22Rv1 (cell line): ENCODE results near the gene TTBK1.

ENCODE experiments used
- H3K27ac ChIP-seq: fragments of 450-650 bp; 2 replicates; pipeline ENCODE4 v1.5.1; 2017
- CTCF ChIP-seq: fragments of 450-650 bp; IDR thresholded peaks from 2 replicates; pipeline ENCODE4 v1.5.1; 2017; ENCODE audit warnings: mild to moderate bottlenecking
- ZFX ChIP-seq: fragments of 450-650 bp; IDR thresholded peaks from 2 replicates; pipeline ENCODE4 v1.6.1; 2017; ENCODE audit warnings: antibody characterized with exemption, borderline replicate concordance

The TTBK1 gene

GRCh38 chr6:43286456-43286979, 43.2 kb downstream of the TTBK1 start:
- H3K27ac ChIP-seq = no peak overlapping the region
- no peak for TF ChIP-seq CTCF
- no peak for TF ChIP-seq ZFX

GRCh38 chr6:43286980-43287716, 43.9 kb downstream of the TTBK1 start:
- TF ChIP-seq ZFX (no peak), CTCF (no peak)
- H3K27ac ChIP-seq = no peak overlapping the region

GRCh38 chr6:43287717-43288679, 44.7 kb downstream of the TTBK1 start:
- TF ChIP-seq CTCF (no peak), ZFX (no peak)

GRCh38 chr6:43290339-43290904, 47.1 kb downstream of the TTBK1 start:
- no peak for TF ChIP-seq CTCF
- no peak for TF ChIP-seq ZFX
- H3K27ac ChIP-seq = no peak overlapping the region

More at GRCh38 chr6:43287717-43288679, 44.7 kb downstream of the TTBK1 start:
- no peak overlapping the region for H3K27ac ChIP-seq

- H3K27ac ChIP-seq = no peak overlapping the region
- TF ChIP-seq CTCF (no peak), ZFX (no peak)
Measured at GRCh38 chr6:43290905-43291355, 47.6 kb downstream of the TTBK1 start.

GRCh38 chr6:43291708-43292107, 48.4 kb downstream of the TTBK1 start:
- H3K27ac ChIP-seq = no peak overlapping the region
- TF ChIP-seq ZFX (no peak), CTCF (no peak)
